HG02571 (cell line): ENCODE results near the gene TARS1.

Source experiments
- ATAC-seq: cut with Tn5 transposase; IDR thresholded peaks from one replicate; pipeline ENCODE4 v1.9.1; 2021; ENCODE audit warnings: mild to moderate bottlenecking, moderate library complexity; ENCODE audit not compliant: unreplicated experiment

Gene TARS1

DNA sequence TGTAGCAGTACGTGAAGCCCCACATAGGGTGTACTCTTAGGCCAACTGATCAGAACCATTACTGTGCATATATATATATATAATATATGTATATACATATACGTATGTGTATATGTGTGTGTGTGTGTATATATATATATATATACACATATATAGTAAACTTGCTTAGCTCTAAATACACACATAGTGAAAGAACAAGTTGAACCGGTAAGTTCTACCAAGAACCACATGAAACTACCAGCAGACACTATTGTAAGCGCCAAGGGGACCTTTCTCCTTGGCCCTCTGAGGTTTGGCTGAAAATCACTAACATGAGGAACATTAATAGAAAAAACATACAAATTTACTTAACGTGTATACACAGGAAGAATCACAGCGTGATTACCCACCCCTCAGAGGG is 1.8 kb upstream of the TARS1 start:
- ATAC-seq: no peak

DNA sequence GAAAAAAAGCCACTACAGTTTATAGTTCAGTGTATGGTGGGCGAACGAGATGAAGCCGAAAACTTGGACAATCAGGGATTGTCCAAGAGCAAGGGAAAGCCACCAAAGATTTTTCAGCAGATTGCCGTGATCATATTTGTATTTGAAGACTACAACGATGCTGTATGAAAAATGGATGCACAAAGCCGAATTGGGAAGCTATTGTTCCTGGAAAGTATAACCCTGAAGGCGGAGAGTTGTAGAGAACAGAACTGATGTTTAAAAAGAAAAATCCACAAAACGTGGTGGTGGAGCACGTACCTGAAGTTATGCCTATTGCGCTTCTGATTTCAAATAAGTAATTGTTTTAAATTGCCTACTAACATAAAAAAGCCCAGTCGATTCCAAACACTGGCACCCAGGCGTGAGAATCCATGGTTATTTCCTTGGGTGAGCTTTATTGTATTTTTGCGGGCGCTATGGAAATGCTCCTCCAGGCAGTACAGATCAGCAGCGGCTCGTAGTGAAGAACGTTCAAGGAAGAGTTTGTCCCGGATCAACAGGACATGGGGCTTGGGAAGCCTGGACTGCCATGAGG is 772 bp upstream of the TARS1 start:
- no peak for ATAC-seq

DNA sequence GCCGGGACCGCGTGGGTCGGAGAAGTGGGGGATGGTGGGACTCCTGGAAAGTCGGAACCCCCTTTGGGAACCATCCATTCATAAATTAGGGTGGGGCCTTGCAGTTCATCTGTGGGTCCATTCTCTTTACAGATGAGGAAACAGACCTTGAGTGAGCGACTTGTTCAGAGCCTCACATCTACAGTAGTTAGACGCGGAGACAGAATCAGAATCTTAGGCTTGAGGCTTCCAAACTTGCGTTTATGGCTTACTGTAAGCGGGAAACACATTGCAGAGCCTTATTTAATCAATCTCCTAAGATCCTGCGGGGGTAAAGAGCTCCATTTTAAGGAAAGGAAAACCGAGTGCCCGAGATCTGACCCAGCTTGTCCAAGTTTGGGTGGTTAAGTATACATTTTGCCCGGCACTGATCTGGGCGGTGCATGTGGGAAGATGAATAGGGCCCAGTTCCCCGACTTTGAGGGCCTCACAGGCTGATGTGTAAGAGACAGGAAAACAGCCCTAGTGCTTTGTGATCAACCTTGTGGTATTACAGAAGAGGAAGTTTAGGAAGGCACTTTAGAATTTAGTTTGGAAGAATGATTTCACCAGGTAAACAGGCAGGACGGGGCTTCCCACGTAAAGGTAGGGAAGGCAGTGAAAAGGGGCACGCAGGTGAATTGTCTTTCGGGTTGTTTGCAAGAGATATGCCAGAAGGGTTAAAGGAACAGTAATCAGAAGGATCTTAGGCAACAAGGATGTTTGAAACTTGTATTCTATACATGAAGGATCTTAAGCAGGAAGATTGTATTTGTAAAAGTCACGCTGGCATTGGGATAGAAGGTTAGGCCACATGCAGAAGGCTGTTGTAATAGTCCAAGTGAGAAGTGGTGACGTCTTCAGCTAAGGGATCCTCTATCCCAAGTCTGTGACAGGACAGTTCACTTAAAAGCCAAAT is 744 bp downstream of the TARS1 start:
- ATAC-seq: peak; percentile 24

DNA sequence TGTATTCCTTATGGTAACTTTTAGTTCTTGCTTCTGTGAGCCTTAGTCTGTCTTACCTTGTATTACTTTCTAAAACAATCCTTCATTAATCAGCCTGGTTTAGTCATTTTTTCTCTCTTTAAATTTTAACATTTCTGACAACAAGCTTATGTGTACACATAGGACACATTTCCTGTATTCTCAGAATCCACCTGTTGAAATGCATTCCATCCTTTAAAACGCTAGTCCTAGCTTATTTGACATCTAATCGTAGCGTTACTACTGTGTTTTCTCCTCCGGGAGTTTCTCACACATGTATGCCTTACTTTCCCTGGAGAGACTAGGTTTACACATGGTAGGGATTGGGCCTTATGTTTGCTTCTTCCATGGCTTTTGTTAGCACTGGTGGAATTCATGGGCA is 3.8 kb downstream of the TARS1 start:
- no peak for ATAC-seq

DNA sequence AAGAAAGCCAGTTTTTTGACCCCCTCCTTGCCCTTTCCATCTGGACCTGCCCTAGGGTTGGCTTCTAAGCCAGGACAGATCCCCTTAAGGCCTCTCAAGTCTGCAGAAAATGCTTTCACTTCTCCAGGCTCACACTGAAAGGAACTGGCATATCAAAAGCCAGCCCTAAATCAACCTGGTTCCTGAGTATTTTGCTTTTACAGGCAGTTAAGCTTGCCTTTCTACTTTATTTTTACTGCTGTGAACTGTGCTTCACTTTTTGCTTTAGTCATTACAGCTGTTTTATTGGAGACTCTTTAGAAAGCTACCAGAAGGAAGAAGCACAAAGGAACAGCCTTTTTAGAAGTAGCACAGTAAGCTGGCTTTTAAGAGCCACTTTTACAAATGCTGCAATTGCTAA is 5.0 kb downstream of the TARS1 start:
- ATAC-seq: no peak

DNA sequence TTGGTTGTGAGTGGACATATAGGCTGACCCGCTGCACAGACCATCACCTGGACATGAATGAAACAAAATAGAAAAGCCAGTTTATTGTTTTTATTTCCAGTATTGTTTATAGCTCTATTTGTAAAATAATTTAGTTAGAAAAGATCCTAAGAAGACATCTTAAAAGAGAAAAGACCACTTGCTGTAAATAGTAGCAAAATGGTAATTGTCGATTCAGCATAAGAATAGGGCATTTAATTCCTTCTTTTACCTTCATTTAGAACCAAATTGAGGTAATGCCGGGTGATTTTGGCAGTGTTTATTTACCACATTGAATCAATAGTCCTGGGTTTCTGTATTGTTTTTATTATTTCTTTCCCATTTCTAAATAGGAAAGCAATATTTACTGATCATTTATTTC is 7.4 kb downstream of the TARS1 start:
- no peak for ATAC-seq

DNA sequence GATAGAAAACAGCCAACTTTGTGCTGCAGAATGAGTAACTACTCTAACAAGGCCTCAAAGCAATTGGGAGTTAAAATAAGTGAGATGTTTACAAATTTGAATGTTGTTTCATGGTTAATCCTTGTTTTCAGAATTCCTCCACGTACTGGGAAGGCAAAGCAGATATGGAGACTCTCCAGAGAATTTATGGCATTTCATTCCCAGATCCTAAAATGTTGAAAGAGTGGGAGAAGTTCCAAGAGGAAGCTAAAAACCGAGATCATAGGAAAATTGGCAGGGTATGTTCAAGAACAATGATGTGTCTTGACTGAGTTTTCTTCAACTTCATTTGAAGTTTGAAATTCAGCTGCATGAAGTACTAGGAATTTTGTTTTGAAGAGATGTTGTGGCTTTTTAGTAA is 16.4 kb downstream of the TARS1 start:
- no peak for ATAC-seq

DNA sequence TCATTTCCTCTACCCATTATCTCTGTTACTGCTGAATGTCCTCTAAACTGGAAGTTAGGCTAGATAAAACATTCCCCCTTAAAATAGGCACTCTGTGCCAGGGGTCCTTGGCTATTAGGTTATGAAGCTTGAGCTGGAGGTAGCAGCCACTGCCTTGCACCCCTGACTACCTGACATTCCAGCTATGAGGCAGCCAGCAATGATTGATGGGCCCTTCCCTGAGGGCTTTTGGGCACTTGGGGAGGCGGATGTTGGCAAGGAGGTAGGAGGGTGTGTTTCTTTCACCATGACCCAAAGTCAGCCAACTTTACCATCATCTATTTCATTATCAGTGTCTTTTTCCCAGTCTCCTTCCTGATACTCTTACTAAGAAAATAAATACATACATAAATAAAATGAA is 17.1 kb downstream of the TARS1 start:
- ATAC-seq: no peak

DNA sequence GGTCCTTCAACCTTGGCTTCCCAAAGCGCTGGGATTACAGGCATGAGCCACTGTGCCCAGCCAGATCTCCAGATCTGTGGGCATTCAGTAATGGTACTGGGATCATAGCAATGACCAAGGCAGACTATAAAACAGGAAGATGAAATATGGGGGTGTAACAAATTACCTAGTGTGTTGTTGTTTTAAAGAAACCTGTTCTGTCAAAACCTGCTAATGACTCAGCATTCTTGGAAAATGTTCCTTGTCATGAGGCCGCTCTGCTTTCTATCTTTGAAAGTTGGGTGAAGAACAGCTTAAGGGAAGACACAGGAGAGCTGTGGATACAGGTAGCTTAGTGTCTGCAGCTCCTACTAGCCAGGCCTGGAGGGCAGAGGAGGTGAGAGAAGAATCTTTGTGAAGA is 19.4 kb downstream of the TARS1 start:
- no peak for ATAC-seq

DNA sequence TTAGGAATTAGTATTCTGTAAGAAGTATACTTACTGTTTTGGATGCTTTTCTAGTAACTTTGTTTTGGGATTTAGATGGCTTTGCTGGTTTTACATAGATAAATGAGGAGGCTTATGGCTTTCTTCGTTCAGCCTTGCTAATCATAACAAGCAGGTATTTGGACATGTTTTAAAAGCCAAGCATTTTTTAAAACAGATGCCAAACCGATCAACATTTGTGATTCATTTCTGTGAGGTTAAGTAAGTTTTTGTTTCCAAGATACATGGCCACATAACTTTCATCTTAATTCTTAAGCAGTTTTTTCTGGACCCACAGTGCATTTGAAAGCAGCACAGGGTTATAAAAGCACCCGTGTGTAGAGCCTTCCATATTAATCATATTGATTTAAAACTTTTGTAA is 21.7 kb downstream of the TARS1 start:
- ATAC-seq: no peak

DNA sequence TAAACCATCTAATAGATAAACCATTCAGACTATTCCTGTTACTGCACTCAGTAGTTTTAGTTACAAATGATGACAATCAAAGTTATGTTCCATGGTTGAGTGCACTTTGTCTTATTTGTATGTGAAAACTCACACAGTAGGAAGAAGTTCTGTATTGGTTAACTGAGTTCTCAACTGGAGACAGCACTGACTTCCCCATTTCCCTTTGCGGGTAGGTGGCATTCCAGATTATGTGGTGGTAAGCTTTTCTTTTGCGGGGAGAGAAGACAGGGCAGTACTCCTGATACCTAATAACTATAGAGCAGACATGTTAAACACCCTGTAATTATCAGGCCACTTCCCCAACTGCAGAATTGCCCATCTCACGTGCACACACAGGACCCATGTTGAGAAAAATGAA is 24.4 kb downstream of the TARS1 start:
- no peak for ATAC-seq

DNA sequence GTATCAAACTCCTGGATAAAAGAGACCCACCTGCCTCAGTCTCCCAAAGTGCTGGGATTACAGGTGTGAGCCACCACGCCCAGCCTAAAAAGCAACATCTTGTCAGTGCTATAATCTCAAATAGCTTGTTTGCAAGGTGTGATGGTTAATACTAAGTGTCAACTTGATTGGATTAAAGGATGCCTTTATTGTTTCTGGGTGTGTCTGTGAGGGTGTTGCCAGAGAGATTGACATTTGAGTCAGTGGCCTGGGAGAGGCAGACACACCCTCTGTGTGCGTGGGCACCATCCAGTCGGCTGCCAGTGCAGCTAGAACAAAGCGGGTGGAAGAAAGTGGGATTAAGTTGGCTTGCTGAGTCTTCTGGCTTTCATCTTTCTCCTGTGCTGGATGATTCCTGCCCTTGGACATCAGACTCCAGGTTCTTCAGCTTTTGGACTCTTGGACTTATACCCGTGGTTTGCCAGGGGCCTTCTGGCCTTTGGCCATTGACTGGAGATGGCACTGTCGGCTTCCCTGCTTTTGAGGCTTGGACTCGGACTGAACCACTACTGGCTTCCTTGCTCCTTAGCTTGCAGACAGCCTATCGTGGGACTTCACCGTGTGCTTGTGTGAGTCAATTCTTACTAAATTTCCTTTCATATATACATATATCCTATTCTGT is 28.1 kb downstream of the TARS1 start:
- ATAC-seq: no peak

DNA sequence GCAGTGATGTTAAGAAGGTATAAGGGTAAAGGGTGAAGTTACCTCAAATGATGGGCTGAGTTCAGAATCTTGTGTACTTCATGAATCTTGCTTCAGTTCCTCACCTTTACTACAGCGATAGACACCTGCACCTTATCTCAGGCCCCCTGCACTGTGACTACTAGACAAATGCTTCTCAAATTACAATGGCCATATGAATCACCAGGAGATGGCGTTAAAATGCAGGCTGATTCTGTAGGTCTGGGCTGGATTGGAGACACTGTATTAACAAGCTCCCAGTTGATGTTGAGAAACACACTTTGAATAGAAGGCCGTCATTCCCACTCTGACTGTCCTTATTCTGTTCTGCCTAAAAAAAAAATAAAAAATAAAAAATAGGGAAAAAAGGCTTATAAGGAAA is 29.8 kb downstream of the TARS1 start:
- no peak for ATAC-seq

DNA sequence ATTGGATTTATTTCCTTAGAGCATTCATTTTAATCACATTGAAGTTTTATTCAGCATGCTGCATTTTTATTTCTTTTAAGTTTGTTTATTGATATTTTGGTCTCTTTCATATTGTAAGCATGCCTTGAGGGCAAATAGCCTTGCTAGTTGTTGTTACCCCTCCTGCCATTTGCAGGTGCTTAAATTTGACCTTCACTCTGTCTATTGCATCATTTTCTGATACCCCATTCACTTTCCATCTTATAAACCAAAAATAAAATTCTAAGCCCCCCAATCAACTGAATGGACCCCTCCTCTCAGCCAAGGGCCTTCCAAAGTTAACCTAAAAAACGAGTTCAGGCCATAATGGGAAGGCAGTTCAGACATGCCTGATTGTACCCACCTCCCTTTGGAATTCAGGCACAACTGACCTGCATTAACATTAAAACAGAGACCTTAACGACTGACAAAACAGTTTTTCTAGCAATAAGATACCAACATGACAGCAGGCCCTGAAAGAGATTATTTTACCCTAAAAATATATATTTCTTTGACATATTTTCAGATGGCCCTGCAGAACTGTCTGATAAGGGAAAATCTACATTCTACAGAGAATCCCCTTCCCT is 32.1 kb downstream of the TARS1 start:
- ATAC-seq: no peak

DNA sequence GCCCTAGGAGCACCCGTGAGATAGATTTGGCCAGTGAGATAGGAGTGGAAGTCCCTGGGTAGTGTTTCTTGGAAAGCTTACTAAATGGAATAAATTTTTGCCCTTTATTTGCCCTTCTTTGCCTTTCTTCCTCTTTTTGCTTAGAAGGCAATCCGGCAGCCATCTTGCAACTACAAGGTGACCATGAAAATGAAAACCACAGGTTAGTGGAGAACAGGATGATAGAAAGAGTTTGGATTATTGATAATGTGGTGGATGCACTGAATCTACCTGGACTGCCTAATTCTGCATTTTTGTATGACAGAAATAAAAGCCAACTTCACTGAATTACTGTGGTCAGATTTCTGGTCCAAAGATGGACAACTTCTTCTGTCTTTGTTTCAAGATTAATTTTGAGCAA is 33.2 kb downstream of the TARS1 start:
- no peak for ATAC-seq

DNA sequence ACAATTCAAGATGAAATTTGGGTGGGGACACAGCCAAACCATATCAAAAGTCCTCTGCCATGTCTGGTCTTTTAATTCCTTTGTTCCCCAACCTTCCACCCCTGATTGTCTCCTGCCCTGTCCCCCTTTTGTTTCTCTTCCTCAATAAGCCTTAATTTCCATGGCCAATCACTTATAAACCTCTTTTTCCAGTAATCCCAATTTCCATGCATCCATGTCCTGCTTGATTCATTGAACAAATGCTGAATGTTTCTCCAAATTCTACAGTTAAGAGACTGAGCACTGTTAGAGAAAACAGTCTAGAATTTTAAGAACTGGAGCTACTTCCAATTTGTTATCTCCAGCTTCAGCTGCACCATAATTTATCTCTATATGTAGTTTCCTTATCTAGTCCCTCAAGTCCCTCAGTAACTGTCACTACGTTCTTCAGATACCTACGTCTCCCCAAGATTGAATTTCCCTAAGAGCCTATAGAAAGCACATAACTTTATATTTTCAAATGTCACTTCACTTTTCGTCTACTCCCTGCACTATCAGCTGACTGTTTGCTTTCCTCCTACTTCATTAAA is 34.2 kb downstream of the TARS1 start:
- ATAC-seq: no peak

DNA sequence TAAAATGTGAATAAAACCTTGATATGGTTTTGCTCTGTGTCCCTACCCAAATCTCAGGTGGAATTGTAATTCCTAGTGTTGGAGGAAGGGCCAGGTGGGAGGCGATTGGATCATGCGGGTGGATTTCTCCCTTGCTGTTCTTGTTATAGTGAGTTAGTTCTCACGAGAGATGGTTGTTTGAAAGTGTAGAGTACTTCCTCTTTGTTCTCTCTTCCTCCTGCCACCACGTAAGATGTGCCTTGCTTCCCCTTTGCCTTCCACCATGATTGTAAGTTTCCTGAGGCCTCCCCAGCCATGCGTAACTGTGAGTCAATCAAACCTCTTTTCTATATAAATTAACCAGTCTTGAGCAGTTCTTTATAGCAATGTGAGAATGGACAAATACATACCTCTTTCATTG is 34.9 kb downstream of the TARS1 start:
- no peak for ATAC-seq

DNA sequence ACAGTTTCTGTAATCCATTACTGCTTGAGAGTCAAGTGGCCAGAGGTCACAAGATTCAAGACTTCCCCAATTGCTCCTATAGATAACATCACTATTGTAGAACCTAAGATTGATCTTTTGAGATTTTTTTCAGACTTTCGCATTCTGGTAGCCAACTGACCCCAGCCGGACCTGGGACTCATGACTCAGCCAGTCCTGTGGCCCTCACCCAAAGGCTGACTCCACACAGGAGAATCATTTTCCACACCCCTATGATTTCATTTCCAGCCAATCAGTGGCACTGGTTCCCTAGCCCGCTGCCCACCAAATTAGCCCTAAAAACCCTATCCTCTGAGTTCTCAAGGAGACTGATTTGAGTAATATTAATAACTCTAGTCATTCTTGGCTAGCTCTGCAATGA is 36.2 kb downstream of the TARS1 start:
- no peak for ATAC-seq

DNA sequence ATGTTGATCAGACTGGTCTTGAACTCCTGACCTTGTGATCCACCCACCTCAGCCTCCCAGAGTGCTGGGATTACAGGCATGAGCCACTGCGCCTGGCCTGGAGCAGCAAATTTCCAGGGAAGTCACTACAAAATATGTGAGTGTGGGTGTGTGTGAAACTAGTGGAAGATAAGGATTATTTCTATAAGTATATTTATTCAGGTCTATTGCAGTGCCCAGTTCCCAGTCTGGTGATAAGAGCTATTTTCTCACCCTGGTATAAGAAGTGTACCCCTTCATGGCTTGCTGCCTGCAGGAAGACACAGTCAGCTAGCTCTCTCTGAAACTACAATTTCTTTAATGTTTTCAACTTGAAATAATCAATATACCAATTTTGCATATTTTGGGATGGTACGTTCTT is 37.1 kb downstream of the TARS1 start:
- ATAC-seq: no peak

DNA sequence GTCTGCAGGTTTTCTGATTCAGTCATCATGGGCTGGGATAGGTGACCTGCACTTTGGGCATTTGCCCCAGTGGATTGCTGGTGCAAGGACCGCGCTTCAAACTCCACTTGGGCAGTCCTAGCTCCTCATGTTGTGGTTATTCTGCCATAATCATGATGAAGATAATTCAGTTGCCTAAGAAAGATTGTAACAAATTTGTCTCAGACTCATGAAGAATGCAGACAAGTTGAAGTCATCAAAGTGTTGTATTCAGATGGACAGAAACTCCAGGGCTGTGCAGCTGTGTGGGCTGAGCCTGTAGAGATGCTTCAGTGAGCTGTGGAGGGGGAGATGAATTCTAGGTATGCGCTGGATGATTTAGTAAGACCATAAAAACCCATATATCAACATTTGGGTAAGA is 38.5 kb downstream of the TARS1 start:
- ATAC-seq: no peak

DNA sequence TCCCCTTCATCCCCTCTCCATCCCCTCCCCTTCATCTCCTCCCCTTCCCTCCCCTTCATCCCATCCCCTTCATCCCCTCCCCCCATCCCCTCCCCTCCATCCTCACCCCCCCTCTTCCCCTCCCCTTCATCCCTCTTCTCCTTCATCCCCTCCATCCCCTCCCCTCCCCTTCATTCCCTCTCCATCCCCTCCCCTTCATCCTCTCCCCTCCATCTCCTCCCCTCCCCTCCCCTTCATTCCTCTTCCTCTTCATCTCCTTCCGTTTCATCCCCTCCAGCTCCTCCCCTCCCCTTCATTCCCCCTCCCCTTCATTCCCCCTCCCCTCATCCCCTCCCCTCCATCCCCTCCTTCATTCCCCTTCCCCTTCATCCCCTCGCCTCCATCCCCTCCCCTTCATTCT is 40.1 kb downstream of the TARS1 start:
- ATAC-seq: no peak
